Measurements from ENCODE around the gene PIGR. TPM values are rescaled to one million over a fixed set of nuclear protein-coding genes. Genes with fewer than 3 reads are reported as not detected.

The PIGR gene
- total and polyA plus RNA-seq, 2 of the 4 experiments (the other 2 are of a cell fraction), result not detected

- no peak for ATAC-seq (ENCODE audit: low read depth)
- Histone ChIP-seq H3K79me1 (ENCODE audit: low read depth in 1 of 2, low read length in 2 of 2) (no peaks in the 10 kb centered on the region), H4K8ac (ENCODE audit: low read depth in 2 of 2, low read length in 2 of 2) (no peak overlapping the region), H2BK5ac (ENCODE audit: low read depth, low read length, poor library complexity, severe bottlenecking) (no peak overlapping the region), H3K18ac (ENCODE audit: low read depth, low read length) (no peak overlapping the region), H3K23ac (ENCODE audit: low read depth, low read length) (no peak overlapping the region), H2AK5ac (ENCODE audit: low read depth, low read length) (no peak overlapping the region), H3K27ac (ENCODE audit: insufficient read depth, low read length) (no peak overlapping the region), H2BK20ac (ENCODE audit: low read depth, low read length) (no peak overlapping the region), H3K9ac (ENCODE audit: low read depth, low read length) (no peak overlapping the region), H2BK15ac (ENCODE audit: low read depth, low read length) (no peak overlapping the region), H4K91ac (ENCODE audit: insufficient read depth, low read depth, low read length) (no peak overlapping the region), H4K20me1 (ENCODE audit: insufficient read depth, low read length) (no peaks in the 10 kb centered on the region), H3K27me3 (ENCODE audit: control insufficient read depth, insufficient read depth, low read length) (peaks cover 41% of the 10 kb centered on the region), H3K4me2 (ENCODE audit: low read depth, low read length) (no peak overlapping the region), H3K9me1 (ENCODE audit: insufficient read depth, low read length) (no peaks in the 10 kb centered on the region), H2AFZ (replicated peaks; ENCODE audit: low read length, poor library complexity) (no peak overlapping the region), H3K36me3 (ENCODE audit: control insufficient read depth, insufficient read depth, low read length) (no peaks in the 10 kb centered on the region), H3K9me3 (ENCODE audit: control insufficient read depth, insufficient read depth, low read length) (no peaks in the 10 kb centered on the region), H3K56ac (ENCODE audit: extremely low read depth, insufficient read depth, low read length) (no peak overlapping the region), H3K4ac (ENCODE audit: low read depth, low read length) (no peak overlapping the region), H4K5ac (ENCODE audit: low read depth, low read length) (no peak overlapping the region), H2BK120ac (ENCODE audit: low read depth, low read length) (no peak overlapping the region), H3K14ac (replicated peaks; ENCODE audit: low read depth, low read length) (no peak overlapping the region), H3K4me3 (ENCODE audit: insufficient read depth, low read depth, low read length) (no peak overlapping the region), H3K4me1 (ENCODE audit: control insufficient read depth, insufficient read depth, low read length) (no peaks in the 10 kb centered on the region), H2AK9ac (replicated peaks; ENCODE audit: low read depth, low read length, poor library complexity) (no peak overlapping the region)
- WGBS, 2 experiments (ENCODE audit: extremely low coverage in 2 of 2, insufficient read length in 1 of 2), result 77% methylated on average over 5 of the region's 7 CpGs; no CpG with 5 or more reads in 1 of the 2 experiments
- in situ Hi-C loops (cut with MboI; ENCODE audit: low sequenced_read_pairs) (no loop called here), intact Hi-C loops (cut with micrococcal nuclease) (no loop called here), dilution Hi-C loops (cut with HindIII; ENCODE audit: low sequenced_read_pairs, unreplicated experiment) (no loop called here)
- ChIA-PET POLR2A (ENCODE audit: unreplicated experiment) (no interaction called here), CTCF (interaction anchor here (1.1 kb wide), 1 partner anchor 94 kb away, joined by 3 read pairs; no protein-coding TSS in a partner anchor)
- DNase-seq, result no peak
- TF ChIP-seq CTCF (conservative IDR thresholded peaks at IDR 0.05; ENCODE audit: low read depth, low read length), result no peak
- TF ChIP-seq BHLHE40 (IDR thresholded peaks at IDR 0.05; ENCODE audit: low read depth, low read length), result no peak
- TF ChIP-seq RFX5 (IDR thresholded peaks at IDR 0.05; ENCODE audit: low read depth, low read length), result no peak
- TF ChIP-seq RCOR1 (IDR thresholded peaks at IDR 0.05; ENCODE audit: insufficient replicate concordance, low read length), result no peak
- TF ChIP-seq CHD1 (IDR thresholded peaks at IDR 0.05; ENCODE audit: low read depth, low read length), result no peak
- TF ChIP-seq POLR2A (IDR thresholded peaks at IDR 0.05; ENCODE audit: low read depth, low read length), result no peak
- no peak for TF ChIP-seq FOS (IDR thresholded peaks at IDR 0.05; ENCODE audit: low read depth, low read length)
- no peak for TF ChIP-seq ELK1 (IDR thresholded peaks at IDR 0.05; ENCODE audit: borderline replicate concordance, low read depth, low read length)
- TF ChIP-seq MAFK (IDR thresholded peaks at IDR 0.05; ENCODE audit: low read depth, low read length), result no peak
- TF ChIP-seq SMC3 (IDR thresholded peaks at IDR 0.05; ENCODE audit: low read depth, low read length), result no peak
- BruUV-seq (replicated peaks), result no TSS peak
Measured at GRCh38 chr1:206978259-206978658, 32.0 kb upstream of the PIGR start.

All from IMR-90 (cell line).